ENCODE results near the gene LRRC56. TPM values are rescaled to one million over a fixed set of nuclear protein-coding genes. Genes with fewer than 3 reads are reported as not detected.

Gene LRRC56
- total and polyA plus RNA-seq, 2 of the 13 experiments (the other 11 are each of a cell fraction or from before 2014, with no cell fraction given): 0.11 to 0.29 TPM

- ATAC-seq (no peak), DNase-seq (ENCODE audit: low spot score) (no peak), FAIRE-seq (no peak)
- in situ Hi-C loops (cut with HindIII; ENCODE audit: extremely low pct_ligation_motif_present, low pct_unique_long_range_greater_than_20kb): no loop called here
- POLR2A ChIA-PET: no interaction called here
- no peaks in the 10 kb centered on the region for H3K4me1 ChIP-seq (ENCODE audit: insufficient read depth, low read length)
- intact Hi-C loops (cut with micrococcal nuclease; ENCODE audit: unreplicated experiment): no loop called here
- peaks cover 10 to 16% of the 10 kb centered on the region in 2 experiments; a peak in 2 of 5 replicates for H3K36me3 ChIP-seq (replicated peaks in 1 of 2; ENCODE audit: control insufficient read depth in 1 of 2, insufficient read depth in 2 of 2, low read length in 2 of 2)
- CTCF ChIA-PET (ENCODE audit: low intra/inter-chr PET ratio, low total read pairs): no interaction called here
- TF ChIP-seq, protein P1, sequence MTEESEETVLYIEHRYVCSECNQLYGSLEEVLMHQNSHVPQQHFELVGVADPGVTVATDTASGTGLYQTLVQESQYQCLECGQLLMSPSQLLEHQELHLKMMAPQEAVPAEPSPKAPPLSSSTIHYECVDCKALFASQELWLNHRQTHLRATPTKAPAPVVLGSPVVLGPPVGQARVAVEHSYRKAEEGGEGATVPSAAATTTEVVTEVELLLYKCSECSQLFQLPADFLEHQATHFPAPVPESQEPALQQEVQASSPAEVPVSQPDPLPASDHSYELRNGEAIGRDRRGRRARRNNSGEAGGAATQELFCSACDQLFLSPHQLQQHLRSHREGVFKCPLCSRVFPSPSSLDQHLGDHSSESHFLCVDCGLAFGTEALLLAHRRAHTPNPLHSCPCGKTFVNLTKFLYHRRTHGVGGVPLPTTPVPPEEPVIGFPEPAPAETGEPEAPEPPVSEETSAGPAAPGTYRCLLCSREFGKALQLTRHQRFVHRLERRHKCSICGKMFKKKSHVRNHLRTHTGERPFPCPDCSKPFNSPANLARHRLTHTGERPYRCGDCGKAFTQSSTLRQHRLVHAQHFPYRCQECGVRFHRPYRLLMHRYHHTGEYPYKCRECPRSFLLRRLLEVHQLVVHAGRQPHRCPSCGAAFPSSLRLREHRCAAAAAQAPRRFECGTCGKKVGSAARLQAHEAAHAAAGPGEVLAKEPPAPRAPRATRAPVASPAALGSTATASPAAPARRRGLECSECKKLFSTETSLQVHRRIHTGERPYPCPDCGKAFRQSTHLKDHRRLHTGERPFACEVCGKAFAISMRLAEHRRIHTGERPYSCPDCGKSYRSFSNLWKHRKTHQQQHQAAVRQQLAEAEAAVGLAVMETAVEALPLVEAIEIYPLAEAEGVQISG (CRISPR knock-in tag; IDR thresholded peaks at IDR 0.05): no peak
- TF ChIP-seq ZNF644 (CRISPR knock-in tag; IDR thresholded peaks at IDR 0.05; ENCODE audit: low read depth) (no peak), ATF4 (CRISPR knock-in tag; IDR thresholded peaks at IDR 0.05) (no peak), CEBPG (CRISPR knock-in tag; IDR thresholded peaks at IDR 0.05) (no peak), KDM3A (CRISPR knock-in tag; IDR thresholded peaks at IDR 0.05; ENCODE audit: low read depth) (no peak), ZBTB49 (CRISPR knock-in tag; IDR thresholded peaks at IDR 0.05; ENCODE audit: borderline replicate concordance) (no peak), CREM (IDR thresholded peaks at IDR 0.05) (no peak), CREM (CRISPR knock-in tag; IDR thresholded peaks at IDR 0.05) (no peak), KDM1A (CRISPR knock-in tag; IDR thresholded peaks at IDR 0.05) (no peak), XBP1 (CRISPR knock-in tag; IDR thresholded peaks at IDR 0.05) (no peak)
- no TSS peak for BruUV-seq (replicated peaks)
- H3K4me2 ChIP-seq (ENCODE audit: low read depth, low read length): no peak overlapping the region
- 98% methylated on average over 28 of the region's 38 CpGs for WGBS (ENCODE audit: low lambda C conversion rate)
- no peak overlapping the region for H3K9ac ChIP-seq (ENCODE audit: insufficient read depth, low read depth, low read length)
- H3K27ac ChIP-seq (ENCODE audit: extremely low read length, insufficient read depth, low read length): no peak overlapping the region
- no peaks in the 10 kb centered on the region for H3K27me3 ChIP-seq (ENCODE audit: control insufficient read depth in 1 of 2, insufficient read depth in 2 of 2, low read length in 2 of 2)
- H3K4me3 ChIP-seq (replicated peaks in 1 of 3; ENCODE audit: insufficient read depth in 1 of 3, low read depth in 2 of 3, low read length in 3 of 3): no peak overlapping the region
- no peaks in the 10 kb centered on the region for H3K9me3 ChIP-seq (ENCODE audit: low read length)
- no peaks in the 10 kb centered on the region for H4K20me1 ChIP-seq (ENCODE audit: insufficient read depth, low read length)
- H2AFZ ChIP-seq (ENCODE audit: low read length): no peak overlapping the region
- H3K79me2 ChIP-seq (ENCODE audit: insufficient read depth, low read length): peaks cover under 1% of the 10 kb centered on the region
Observed at GRCh38 chr11:490186-490929, 47.0 kb upstream of the LRRC56 start.
